SHP77 (cell line): ENCODE results near the gene DKC1.

Experiments
- DNase-seq, 2 experiments: peaks; one replicate each; lab custom pipeline; 2025; lab: John Stamatoyannopoulos, UW

The DKC1 gene

DNA sequence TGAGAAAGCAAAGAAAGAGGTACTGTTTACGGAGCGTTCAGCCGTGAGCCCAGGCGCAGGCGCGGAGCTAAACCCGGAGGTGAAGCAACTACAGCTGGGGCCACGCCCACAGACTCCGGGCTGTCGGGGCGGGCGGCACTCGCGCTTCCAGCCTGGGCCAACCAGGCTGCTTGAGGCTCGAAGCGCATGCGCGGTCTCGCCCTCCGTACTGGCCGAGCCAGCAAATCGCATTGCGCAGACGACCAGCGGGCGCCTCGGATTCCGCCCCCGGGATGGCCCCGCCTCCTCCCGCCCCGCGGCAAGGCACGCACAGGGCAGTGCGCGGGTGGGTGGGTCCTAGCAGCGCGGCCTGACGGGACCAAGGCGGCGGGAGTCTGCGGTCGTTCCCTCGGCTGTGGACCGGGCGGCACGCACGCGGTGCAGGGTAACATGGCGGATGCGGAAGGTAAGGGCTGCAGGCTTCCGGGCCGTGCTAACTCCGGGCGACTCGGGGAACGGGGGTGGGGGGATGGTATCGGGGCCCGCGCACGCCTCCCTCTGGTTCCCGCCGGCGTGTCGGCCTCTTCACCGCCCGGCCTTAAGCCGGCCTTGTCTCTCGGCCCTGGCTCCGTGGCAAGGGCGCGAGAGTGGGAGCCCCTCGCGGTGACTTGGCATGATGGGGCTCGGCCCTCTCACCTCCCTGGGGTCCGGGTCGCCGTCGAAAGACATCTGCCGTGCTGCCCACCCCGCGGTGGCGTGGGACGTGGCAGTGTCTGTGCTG, at the start of gene DKC1:
Gene DKC1 (plus strand): TSS at position 328 of the 760 bp plus-strand sequence. CDS start 102 bp downstream, at position 430.
- peak; percentile 84 to 89 for DNase-seq

DNA sequence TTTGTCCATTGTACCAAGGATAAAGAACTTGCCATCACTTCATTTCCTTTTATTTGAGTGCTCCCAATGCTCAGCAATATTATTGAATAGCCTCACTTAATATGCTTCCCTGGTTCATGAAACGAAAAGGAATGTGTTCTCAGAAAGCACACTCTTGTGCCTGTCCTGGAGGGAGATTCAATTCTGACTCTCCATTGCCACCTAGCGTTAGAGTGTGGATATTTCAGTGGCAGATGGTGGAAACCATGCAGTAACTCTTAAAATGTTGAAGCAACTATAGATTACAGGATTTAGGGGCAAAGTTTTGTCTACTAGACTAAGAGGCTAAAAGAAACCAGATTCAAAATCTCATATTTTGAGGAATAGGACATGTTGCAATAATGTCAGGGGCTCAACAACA, 47.7 kb upstream of the DKC1 start:
- DNase-seq: peak in 1 of 2 experiments; percentile 24

DNA sequence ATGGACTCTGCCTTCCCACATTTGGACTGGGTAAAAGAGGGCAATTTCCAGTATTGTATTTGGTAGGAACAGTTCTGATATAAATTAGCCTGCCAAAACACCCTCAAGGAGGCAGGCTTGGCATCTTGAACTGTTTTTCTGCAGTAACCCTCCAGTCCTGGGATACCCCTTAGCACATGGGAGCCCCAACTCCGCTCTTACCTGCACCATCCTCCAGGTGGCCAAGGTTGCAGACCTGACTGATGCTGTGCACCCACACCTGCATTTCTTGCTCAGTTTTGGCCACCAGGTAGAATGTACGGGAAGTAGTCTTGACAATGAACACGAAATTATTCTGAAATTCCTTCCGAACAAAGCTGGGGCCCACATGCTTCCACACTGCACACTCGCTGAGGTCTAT, 46.8 kb upstream of the DKC1 start:
- no peak for DNase-seq

DNA sequence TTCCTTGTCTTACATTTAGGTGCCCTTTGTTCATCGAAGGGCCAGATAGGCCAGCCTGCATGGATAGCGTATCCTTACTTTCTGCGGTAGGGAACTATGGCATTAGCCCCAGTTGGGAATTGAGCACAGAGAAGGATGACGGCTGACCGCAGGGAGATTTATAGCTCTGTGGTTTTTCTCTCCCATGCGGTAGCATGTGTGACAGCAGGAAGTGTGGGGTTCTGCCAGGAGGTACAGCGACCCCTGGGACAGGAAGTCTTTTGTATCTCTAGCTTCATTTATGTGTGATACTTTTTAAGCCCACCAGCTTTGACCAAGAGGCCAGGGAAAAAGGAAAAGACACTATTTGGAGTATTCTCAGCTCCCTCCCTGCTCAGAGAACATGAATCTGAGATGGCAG, 44.8 kb upstream of the DKC1 start:
- peak in 1 of 2 experiments; percentile 6 for DNase-seq

DNA sequence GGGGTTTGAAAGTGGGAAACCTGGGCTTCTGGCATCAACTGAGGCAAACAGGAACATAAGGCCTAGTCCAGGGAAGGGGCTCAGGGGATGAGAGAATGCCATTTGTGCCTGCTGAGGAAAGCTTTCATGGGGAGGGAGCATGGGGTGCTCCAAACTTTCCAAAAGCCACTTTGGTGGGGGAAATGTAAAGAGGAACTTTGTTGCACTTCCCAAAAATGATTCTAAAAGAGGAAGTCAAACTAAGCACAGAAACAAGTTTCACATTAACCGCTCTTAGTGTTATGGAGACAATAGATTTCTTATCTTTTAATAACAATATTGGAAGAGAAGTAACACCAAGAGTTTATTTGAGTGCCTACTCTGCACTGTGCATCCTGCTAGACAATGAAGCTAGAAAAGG, 44.0 kb upstream of the DKC1 start:
- no peak for DNase-seq

DNA sequence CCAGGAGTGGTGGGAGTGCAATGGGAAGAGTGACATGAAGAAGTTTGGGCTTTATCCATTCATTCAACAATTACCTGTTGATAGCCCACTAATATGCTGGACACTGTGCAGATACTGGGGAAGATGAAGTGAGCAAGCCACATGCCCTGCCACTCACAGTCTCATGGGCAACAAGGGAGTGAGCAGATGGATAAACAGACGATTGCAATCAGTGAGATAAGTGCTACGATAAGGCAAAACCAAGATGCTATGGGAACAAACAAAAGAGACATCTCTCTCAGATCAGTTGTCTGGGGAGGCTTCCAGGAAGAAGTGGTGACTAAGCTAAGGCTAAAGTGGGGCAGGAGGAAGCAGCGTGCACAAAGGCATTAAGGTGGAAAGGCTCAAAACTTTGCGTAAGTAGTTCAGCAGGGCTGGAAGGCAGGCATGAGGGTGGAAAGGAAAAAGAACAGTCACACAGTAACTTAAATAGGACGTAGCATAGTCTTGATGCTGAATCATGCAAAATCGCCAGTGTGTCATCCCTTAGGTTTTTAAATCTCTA, 43.5 kb upstream of the DKC1 start:
- no peak for DNase-seq

DNA sequence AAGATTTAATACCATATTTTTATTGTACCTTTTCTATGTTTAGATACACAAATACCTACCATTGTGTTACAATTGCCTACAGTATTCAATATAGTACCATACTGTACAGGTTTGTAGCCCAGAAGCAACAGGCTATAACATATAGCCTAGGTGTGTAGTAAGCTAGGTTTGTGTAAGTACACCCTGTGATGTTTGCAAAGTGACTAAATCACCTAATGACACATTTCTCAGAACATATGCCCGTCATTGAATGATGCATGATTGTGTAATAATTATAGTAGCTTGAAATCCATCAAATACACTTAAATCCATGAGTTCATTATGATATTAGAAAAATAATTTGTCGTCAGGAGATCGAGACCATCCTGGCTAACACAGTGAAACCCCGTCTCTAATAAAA, 42.6 kb upstream of the DKC1 start:
- no peak for DNase-seq

DNA sequence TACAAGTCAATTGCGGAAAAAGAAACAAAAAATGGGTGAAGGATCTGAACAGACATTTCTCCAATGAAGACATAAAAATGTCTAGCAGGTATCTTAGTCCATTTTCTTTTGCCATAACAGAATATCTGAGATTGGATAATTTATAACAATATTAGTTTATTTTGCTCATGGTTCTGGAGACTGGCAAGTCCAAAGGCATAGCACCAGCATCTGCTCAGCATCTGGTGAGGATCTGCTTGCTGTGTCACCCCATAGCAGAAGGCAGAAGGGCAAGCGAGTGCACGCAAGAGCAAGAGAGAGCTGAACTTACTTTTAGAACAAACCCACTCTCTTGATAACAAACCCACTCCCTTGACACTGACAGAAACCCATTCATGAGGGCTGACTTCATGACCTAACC, 41.5 kb upstream of the DKC1 start:
- DNase-seq: no peak

DNA sequence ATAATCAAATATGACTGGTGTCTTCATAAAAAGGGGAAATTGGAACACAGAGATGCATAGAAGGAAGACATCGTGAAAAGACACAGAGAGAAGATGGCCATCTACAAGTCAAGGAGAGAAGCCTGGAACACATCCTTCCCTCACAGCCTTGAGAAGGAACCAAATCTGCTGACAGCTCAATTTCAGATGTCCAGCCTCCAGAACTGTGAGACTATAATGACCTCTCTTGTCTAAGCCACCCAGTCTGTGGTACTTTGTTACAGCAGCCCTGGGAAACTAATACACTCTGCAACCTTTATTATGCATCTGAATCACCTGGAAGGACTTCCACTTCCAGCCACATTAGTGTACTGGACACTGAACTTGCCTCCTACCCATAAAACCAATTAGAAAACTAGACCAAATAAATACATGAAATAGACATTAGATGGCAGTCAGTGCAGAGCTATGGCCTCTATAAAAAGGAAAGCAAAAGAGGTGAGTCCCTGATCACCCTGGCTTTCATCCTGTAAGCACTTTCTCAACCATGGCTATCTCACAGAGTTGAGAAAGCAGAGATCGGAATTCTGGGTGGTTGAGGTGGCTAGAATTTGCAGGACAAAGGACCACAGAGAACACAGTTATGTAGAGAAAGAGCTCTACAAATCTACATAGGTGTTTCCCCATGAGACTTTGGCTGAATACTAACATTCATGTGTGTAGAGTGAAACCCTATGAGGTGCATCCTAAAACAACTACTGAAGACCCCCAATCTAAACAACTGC, 37.5 kb upstream of the DKC1 start:
- DNase-seq: no peak

DNA sequence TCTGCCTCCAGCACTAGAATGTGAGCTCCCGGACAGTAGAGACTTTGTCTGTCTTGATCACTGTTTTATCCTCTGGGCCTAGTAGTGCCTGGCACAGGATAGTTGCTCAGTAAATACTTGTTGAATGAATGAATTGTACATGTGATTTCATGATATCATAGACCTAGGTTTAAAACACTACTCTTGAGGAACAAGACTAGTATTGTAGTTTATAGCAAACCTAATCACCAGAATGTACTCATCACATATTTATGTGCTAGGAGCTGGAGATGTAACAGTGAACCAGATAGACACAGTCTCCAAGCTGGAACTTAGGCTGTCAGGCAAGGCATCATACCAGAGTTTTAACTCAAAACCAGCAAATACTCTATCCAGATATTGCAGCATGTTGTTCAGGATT, 35.2 kb upstream of the DKC1 start:
- no peak for DNase-seq

DNA sequence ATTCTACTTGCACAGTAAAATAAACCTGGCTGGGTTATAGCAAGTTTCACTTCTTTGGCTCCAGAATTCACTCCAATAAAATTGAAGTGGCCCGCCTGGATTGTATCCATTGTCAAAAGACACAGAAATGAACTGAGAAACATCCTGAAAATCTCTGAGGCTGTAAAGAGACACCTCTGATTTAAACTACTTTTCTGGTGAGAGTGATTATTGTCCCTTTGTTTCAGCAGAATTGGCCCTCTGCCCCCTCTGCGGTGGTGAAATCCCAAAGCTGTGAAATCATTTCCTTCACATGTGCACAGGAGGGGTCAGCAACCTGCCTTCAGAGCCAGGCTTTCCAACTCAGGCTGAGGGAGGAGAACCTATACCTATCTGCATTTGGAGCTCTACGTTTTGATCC, 34.8 kb upstream of the DKC1 start:
- DNase-seq: no peak

DNA sequence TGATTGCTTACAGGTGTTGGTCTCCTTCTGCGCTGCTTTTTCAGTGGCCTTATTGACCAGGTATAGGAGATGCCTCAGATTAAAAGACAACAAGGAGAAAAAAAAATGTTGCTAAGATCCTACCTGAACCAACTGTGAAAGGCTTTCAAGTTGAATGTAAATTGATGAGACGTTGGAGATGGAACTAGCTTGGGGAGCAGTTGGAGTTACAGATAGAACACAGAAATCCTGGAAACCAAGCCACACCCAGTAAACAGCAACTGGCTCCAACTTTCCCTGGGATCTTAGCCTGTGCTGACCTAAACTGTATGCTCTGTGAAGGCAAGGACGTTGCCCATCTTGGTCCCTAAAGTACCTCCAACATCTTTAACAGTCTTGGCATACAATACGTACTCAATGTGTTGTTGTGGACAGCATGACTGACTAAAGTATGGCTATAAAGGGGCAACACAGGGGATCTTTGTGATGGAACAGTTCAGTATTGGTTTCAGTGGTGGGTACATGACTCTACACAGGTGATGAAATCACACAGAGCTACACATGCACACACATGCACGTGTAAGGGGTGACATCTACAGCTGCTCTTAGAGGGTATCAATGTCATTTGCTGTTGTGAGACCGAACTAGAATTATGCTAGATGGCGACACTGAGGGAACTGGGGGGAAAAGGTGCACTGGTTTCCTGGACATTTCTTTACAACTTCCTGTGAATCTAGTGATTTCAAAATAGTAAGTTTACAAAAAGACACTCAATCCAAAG, 34.1 kb upstream of the DKC1 start:
- DNase-seq: no peak

DNA sequence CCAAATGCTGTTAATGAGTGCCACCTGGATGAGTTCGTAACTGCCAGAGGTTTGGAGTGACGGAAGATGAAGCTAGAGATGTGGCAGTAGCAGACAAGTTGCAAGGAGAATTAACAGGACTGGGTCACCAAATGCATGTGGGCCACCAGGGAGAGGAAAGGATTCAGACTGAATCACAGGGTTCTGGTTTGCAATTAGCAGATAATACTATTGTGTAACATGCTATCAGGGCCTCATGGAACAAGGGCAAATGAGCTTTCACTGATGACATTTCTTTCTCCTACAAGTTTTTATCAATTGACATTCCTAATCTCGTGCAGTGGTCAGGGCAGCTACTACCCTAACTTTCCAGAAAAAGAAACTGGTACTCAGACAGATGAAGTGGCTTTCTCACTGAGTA, 33.2 kb upstream of the DKC1 start:
- no peak for DNase-seq

DNA sequence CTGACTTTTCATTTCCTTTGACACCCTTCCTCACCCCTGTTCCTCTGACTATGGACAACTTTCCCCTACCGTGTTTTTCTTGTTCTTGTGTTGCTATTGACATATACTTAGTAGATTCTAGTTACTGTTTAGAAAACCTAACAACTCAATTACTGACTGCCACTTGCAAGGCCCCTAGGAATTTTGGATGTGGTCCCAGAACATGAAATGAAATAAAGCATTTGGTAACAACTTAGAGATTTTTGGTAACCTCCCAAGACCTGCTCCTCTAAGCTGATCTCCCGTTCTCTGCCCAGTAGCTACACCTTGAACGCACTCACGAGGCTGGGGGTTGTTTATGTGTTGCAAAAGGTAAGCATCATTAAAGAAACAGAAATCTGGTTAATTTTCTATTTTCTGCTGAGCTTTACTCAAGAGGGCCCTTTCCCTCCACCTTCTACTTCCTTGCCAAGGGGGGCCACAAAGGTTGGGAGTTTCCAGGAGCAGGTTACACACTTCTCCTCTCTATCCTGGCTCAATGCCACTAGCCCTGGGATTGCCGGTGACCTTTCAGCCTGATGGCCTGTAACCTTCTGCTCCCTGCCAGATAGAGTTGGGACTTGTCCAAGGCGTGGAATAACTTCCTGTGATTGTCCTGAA, 32.3 kb upstream of the DKC1 start:
- DNase-seq: no peak

DNA sequence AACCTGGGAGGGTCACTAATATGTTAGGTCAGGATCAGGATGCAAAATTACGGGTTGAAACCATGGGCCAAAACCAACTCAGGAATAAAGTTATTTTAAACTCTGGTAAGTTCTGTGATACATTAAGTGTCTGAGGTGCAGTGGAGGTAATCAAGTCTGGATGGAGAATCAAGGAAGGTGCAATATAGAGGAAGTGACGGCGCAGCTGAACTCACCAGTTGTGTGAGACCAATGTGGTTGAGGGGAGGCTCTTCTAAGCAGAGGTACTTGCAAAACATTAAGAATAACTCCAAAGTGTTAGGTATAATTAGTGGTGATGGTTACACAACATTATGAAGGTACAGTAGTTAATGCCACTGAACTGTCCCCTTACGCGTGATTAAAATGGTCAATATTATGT, 31.5 kb upstream of the DKC1 start:
- no peak for DNase-seq

DNA sequence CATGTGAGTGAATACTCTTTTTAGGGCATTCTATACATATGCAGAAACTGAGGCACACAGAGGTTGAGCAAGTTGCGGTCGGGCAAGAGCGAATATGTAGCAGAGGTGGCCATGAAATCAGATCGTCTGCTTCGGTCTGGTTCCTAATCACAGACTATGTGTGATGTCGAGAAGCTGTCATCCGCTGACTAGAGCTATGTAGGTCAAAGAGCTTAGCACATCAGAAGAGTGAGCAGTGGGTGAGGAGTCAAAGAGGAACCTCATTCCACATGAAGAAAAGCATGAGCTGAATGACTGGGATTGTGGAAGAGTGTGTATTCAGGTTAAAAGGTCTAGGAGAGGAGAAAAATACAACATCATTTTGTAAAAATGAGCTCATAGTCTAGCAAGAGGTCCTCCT, 30.8 kb upstream of the DKC1 start:
- DNase-seq: no peak

DNA sequence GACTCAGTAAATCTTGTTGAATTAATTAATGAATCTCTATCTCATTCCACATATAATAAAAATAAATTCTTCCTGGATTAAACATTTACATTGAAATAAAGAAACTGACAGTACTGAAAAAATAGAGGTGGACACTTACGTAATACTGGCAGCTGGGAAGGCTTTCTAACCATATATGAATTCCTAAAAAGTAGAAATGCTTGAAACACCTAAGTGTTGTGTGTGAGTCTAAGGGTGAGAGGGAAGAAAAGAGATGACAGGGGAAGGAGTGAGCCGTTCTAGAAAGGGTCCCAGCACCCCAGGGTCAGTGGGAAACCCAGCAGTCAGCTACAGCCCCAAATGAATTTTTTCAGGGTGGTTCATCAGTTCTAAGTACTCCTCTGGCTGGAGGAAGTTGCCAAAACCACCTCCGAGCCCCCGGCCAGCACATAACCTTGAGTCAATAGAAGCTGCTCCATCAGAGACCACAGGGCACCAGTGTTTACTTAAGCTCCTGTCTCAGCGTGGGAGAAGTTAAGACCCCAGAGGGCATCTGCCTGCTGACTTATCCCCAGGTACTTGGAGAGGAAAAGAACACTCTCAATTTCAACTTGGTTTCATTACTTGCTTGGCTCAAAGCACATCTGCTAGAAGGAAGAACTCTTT, 30.1 kb upstream of the DKC1 start:
- no peak for DNase-seq

DNA sequence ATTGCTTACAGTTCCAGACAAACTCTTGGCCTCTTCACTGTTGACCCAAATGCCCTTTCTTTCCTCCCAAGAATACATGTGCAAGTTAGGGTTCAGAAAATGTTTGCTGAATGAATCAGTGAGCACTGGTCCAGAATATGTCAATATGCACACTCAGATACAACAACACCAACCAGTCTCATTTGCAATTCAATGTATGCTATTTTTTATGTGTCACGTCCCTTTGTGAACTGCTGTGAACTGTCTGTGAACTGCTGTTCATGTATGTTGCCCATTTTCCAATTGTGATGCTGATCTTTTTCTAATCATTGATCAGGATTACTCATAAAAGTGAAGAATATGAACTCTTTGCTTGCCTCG, 29.6 kb upstream of the DKC1 start:
- DNase-seq: no peak

DNA sequence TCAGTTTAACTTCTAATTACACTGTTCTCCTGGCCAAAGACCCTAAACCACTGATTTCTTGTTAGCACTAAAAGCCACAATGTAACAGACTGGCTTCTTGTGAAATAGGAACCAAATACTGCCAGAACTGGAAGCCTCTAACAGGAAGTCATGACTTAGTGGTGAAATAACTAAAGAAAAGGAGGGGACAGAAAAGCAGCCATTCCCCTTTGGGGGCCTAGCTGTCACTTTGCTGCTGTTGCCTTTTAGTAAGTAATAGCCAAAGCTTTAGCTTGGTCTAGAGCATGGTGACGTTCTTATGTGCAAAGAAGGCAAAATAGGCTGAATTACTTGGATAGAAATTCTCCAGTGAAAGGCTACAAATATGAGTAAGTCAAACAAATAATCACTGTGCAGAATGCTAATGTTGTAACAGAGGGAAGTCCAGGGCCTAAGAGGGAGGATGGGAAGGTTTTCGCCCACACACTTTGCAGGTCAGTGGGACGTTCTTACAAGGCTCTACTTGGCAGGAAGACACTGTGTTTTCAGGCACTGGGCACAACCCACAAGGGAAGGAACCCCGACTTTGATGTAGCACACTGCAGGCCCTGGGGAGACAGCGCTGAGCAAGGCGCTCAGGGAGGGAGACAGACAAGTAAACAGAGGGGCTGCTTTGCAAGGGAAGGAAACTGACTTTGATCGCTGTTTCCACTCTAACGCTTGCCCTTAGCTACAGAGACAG, 28.4 kb upstream of the DKC1 start:
- DNase-seq: no peak

DNA sequence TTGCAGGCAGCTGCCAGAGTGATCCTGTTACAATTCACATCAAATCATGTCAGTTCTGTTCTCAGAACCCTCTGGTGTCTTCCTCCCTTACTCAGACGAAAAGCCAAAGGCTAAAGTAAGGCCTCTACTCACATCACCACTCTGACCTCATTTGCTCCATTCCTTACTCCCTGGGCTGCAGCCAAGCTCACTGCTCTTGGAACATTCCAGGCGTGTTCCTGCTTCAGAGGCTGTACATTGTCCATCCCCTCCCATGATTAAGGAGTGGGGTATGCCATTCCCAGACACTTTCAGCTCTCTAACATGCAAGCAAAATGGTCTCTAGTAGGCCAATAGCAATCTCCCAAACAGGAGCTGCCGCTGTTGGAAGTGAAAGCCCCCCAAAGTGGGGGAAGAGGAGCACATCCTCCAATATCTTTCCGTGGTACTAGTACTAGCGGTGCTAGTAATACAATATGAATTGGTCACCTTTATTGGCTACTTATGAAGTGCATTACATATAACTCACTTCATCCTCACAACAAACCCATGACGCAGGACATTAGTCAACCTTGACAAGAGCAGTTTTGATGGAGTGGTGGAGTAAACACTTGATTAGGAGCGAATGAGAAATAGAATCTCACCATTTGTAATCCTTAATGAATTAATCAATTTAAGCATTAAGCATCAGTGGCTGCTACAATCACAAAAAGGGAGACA, 26.8 kb upstream of the DKC1 start:
- no peak for DNase-seq
